Stimulated activated CD8-positive, alpha-beta memory T cell treated with anti-CD3 and anti-CD28 coated beads, Interleukin-12 subunit alpha, Interleukin-12 subunit beta, amount 100 ng/mL, for 4 hours (primary cell): ENCODE results near the gene NID1.
"Not testable (repeated sequence)": the region's sequence is repeated elsewhere in the genome, so short reads cannot be mapped to it uniquely, and the experiment has no call there.

ENCODE experiments used
- DNase-seq: peaks from one replicate; pipeline ENCODE4 v3.0.0-alpha.2; 2020; ENCODE audit warnings: low read depth

The NID1 gene

GRCh38 chr1:236096660-236097482, 32.0 kb upstream of the NID1 start:
- DNase-seq: peak; percentile 73

GRCh38 chr1:236095705-236096520, 31.0 kb upstream of the NID1 start:
- DNase-seq: no peak

GRCh38 chr1:236092899-236093298, 28.0 kb upstream of the NID1 start:
- no peak for DNase-seq

- no peak for DNase-seq
Observed at GRCh38 chr1:236091933-236092318, 27.0 kb upstream of the NID1 start.

- DNase-seq: no peak
Observed at GRCh38 chr1:236090741-236091147, 25.9 kb upstream of the NID1 start.

GRCh38 chr1:236089046-236089773, 24.3 kb upstream of the NID1 start:
- DNase-seq: no peak

GRCh38 chr1:236086537-236086936, 21.6 kb upstream of the NID1 start:
- no peak for DNase-seq

GRCh38 chr1:236085545-236086159, 20.8 kb upstream of the NID1 start:
- no peak for DNase-seq

- no peak for DNase-seq
Observed at GRCh38 chr1:236084386-236084730, 19.5 kb upstream of the NID1 start.

- no peak for DNase-seq
Observed at GRCh38 chr1:236083650-236084385, 18.9 kb upstream of the NID1 start.

- no peak for DNase-seq
Observed at GRCh38 chr1:236082526-236082925, 17.6 kb upstream of the NID1 start.

GRCh38 chr1:236081546-236082227, 16.8 kb upstream of the NID1 start:
- DNase-seq: no peak

GRCh38 chr1:236079703-236080102, 14.8 kb upstream of the NID1 start:
- no peak for DNase-seq

GRCh38 chr1:236078993-236079392, 14.1 kb upstream of the NID1 start:
- DNase-seq: no peak

- not testable (repeated sequence) for DNase-seq
Observed at GRCh38 chr1:236078077-236078476, 13.2 kb upstream of the NID1 start.

- no peak for DNase-seq
Observed at GRCh38 chr1:236075848-236076247, 11.0 kb upstream of the NID1 start.

- DNase-seq: no peak
Observed at GRCh38 chr1:236073307-236073897, 8.5 kb upstream of the NID1 start.

- no peak for DNase-seq
Observed at GRCh38 chr1:236072001-236072400, 7.1 kb upstream of the NID1 start.

GRCh38 chr1:236070753-236071152, 5.9 kb upstream of the NID1 start:
- no peak for DNase-seq

GRCh38 chr1:236069796-236070195, 4.9 kb upstream of the NID1 start:
- DNase-seq: no peak
